PFSK-1 (cell line): ENCODE measurements around the gene GALNT9.

Source experiments
- FOXP2 ChIP-seq: optimal IDR thresholded peaks from 2 replicates; pipeline ENCODE3; 2011; ENCODE audit warnings: borderline replicate concordance, control low read depth, inconsistent platforms; ENCODE audit not compliant: insufficient read depth; ENCODE audit errors: extremely low read length, extremely low read depth
- POLR2AphosphoS5 ChIP-seq: IDR thresholded peaks from 2 replicates; pipeline ENCODE4 v1.6.1; 2012; ENCODE audit warnings: low read depth, mild to moderate bottlenecking, control low read depth, low read length, moderate library complexity
- SIN3A ChIP-seq: IDR thresholded peaks from 2 replicates; pipeline ENCODE4 v1.6.1; 2012; ENCODE audit warnings: mild to moderate bottlenecking, low read length, moderate library complexity, borderline replicate concordance; ENCODE audit not compliant: insufficient read depth
- TAF1 ChIP-seq: IDR thresholded peaks from 2 replicates; pipeline ENCODE4 v1.6.1; 2012; ENCODE audit warnings: low read length, control low read depth, borderline replicate concordance; ENCODE audit not compliant: insufficient read depth
- TF ChIP-seq, protein P1 (sequence below), 2 experiments: IDR thresholded peaks; 2 replicates each; pipeline versions ENCODE4 v1.6.1 to v1.8.0; 2011 to 2012; ENCODE audit warnings: low read depth in 2 of 2, low read length in 2 of 2, control low read depth in 1 of 2, inconsistent platforms in 1 of 2, mild to moderate bottlenecking in 1 of 2, moderate library complexity in 1 of 2; ENCODE audit not compliant: insufficient read depth in 1 of 2

Gene GALNT9

DNA sequence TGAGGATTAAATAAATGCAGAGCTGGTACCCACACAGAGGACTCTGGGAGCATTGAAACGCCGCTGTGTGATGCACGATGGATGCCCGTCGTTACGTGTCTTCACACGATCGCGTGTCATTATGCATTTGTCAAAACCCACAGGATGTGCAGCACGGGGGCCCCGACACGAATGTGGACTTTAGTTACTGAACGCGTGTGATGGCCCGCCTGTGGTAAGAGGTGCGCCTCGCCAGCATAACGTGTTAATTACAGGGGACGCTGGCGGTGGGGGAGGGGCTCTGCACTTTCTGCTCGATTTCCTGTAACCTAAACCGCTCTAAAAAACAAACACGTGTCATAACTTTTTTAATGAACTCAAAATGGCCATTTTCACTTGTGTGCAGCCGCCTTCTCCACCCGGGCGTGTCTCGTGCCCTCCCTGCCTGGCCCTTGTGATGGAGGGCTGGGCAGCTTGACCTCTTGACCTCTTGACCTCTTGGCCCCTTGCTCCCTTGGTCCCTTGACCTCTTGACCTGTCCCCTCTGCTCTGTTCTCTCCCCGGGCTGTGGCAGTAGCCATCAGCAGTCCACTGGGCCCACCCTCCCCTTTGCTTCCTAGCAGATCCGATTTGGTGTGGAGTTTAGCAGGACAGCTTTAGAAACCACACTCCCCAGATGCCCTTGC is 33.7 kb upstream of the GALNT9 start:
- TF ChIP-seq FOXP2 (no peak), SIN3A (no peak), TAF1 (no peak), POLR2AphosphoS5 (no peak)
- TF ChIP-seq, protein P1, sequence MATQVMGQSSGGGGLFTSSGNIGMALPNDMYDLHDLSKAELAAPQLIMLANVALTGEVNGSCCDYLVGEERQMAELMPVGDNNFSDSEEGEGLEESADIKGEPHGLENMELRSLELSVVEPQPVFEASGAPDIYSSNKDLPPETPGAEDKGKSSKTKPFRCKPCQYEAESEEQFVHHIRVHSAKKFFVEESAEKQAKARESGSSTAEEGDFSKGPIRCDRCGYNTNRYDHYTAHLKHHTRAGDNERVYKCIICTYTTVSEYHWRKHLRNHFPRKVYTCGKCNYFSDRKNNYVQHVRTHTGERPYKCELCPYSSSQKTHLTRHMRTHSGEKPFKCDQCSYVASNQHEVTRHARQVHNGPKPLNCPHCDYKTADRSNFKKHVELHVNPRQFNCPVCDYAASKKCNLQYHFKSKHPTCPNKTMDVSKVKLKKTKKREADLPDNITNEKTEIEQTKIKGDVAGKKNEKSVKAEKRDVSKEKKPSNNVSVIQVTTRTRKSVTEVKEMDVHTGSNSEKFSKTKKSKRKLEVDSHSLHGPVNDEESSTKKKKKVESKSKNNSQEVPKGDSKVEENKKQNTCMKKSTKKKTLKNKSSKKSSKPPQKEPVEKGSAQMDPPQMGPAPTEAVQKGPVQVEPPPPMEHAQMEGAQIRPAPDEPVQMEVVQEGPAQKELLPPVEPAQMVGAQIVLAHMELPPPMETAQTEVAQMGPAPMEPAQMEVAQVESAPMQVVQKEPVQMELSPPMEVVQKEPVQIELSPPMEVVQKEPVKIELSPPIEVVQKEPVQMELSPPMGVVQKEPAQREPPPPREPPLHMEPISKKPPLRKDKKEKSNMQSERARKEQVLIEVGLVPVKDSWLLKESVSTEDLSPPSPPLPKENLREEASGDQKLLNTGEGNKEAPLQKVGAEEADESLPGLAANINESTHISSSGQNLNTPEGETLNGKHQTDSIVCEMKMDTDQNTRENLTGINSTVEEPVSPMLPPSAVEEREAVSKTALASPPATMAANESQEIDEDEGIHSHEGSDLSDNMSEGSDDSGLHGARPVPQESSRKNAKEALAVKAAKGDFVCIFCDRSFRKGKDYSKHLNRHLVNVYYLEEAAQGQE (IDR thresholded peaks at IDR 0.05; ENCODE audit: insufficient read depth in 1 of 2, low read depth in 2 of 2, low read length in 2 of 2): no peak

DNA sequence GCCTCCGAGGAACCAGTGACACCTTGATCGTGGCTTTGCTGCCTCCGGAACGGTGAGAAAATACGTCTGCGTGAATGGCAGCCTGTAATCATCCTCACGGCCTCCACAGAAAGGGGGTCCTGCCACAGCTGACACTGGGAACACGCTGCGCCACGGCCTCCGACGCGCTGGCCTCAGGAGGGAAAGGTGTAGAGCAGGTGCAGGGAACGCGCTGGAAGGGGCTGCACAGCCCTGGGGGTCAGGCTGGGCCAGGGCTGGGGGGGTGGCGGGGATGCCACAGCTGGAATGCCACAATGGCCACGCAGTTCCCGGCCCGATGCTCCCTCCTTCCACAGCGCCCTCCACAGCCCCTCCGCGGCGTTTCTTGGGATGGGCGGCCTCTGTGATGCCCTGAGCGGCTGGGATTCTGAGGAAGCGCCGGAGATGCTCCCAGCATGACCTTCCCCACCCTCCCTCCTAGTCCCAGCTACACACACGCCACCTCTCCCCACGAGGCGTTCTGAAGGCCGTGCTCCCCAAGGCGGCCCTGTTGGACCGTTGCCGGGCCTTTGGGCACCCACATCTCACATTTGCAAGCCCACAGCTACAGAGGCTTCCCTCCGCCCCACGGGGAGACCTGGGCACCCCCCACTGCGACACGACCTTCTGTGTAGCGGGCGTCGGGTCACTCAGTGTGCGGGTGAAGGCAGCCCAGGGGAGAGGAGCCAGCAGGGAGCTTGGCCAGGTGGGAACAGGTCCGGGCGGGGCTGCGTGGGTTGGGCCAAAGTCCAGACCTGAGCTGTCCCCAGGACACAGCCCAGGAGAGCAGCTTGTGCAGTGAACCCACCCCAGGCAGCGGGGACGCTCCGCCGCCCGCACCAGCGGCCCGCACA is 31.8 kb upstream of the GALNT9 start:
- TF ChIP-seq, protein P1 (IDR thresholded peaks at IDR 0.05; ENCODE audit: insufficient read depth in 1 of 2, low read depth in 2 of 2, low read length in 2 of 2): no peak
- TF ChIP-seq TAF1 (no peak), SIN3A (no peak), FOXP2 (no peak), POLR2AphosphoS5 (no peak)

DNA sequence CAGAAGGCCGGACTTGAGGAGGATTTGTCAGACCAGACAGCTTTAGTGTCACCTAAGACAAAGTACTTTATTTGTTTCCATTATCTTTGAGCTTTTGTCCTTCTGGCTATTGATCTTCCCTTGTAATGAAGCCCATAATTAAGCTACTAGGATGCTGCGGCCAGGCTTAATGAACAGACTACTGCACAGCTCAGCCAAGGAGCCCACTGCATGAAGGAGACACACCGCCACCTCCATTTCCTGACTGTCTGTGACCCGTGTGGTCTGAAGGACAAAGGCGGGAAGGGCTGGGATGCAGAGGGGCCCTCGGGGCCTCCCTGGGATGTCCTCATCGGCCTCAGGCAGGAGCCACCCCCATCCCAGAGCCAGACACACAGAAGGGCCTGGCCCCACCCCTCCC is 31.0 kb upstream of the GALNT9 start:
- TF ChIP-seq SIN3A (no peak), POLR2AphosphoS5 (no peak), FOXP2 (no peak), TAF1 (no peak)
- TF ChIP-seq, protein P1 (IDR thresholded peaks at IDR 0.05; ENCODE audit: insufficient read depth in 1 of 2, low read depth in 2 of 2, low read length in 2 of 2): no peak

DNA sequence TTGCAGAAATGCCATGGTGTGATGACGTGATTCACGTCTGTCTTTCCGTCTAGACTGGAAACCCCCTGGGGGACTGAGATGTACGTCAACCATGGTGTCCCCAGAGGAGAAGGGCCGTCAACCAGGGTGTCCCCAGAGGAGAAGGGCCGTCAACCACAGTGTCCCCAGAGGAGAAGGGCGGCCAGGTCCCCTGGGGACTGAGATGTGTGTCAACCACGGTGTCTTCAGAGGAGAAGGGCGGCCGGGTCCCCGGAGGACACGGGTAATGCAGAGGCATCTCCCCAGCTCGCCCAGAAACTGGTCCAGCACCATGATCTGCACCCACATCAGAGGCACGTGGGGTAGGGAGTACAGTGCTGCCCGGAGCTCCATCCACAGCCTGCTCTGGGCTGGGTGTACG is 30.6 kb upstream of the GALNT9 start:
- no peak for TF ChIP-seq SIN3A
- TF ChIP-seq, protein P1 (IDR thresholded peaks at IDR 0.05; ENCODE audit: insufficient read depth in 1 of 2, low read depth in 2 of 2, low read length in 2 of 2): no peak
- TF ChIP-seq TAF1: no peak
- no peak for TF ChIP-seq POLR2AphosphoS5
